ENCODE measurements around the gene MRPL36. TPM values are rescaled to one million over a fixed set of nuclear protein-coding genes. Genes with fewer than 3 reads are reported as not detected.

Gene MRPL36
- total and polyA plus RNA-seq, 9 of the 15 experiments (the other 6 are each of a cell fraction or from before 2014, with no cell fraction given), result 78.3 to 557 (median 124) TPM

- WGBS (ENCODE audit: insufficient coverage, low coverage, missing lambda C conversion rate), result 2% methylated on average over 3 of the region's 3 CpGs
- FAIRE-seq (no peak), DNase-seq (ENCODE audit: extremely low read depth in 1 of 4, low spot score in 3 of 4) (no peak), ATAC-seq (no peak)
- H3K27ac ChIP-seq (ENCODE audit: extremely low read depth, low read depth, low read length), result no peak overlapping the region
- no TSS peak for BruUV-seq (replicated peaks)
- TF ChIP-seq SMAD4 (CRISPR knock-in tag; conservative IDR thresholded peaks at IDR 0.05), result no peak
- peak; percentile 59 for TF ChIP-seq RBM25 (IDR thresholded peaks at IDR 0.05; ENCODE audit: low read depth, low read length, severe bottlenecking)
- ChIA-PET CTCF (ENCODE audit: low intra/inter-chr PET ratio) (interaction anchor here (0.6 kb wide), 1 partner anchor 328 kb away, joined by 3 read pairs; no protein-coding TSS in a partner anchor), POLR2A (no interaction called here)
- no peaks in the 10 kb centered on the region for H3K79me2 ChIP-seq (ENCODE audit: control insufficient read depth, insufficient read depth, low read length)
- no peak overlapping the region for H3K9ac ChIP-seq (ENCODE audit: insufficient read depth in 1 of 2, low read depth in 2 of 2, low read length in 2 of 2)
- H3K4me1 ChIP-seq (replicated peaks in 1 of 2; ENCODE audit: control insufficient read depth in 2 of 2, insufficient read depth in 2 of 2, low read length in 2 of 2), result peaks cover 0 to 6% of the 10 kb centered on the region in 2 experiments; a peak in 1 of 5 replicates
- no peak overlapping the region for H3K4me3 ChIP-seq
- peaks cover 59 to 71% of the 10 kb centered on the region in 2 experiments for H3K27me3 ChIP-seq (ENCODE audit: control insufficient read depth in 2 of 2, insufficient read depth in 2 of 2, low read length in 2 of 2)
- intact Hi-C loops (cut with micrococcal nuclease), result no loop called here
- no peak overlapping the region for H2AFZ ChIP-seq (ENCODE audit: low read depth, low read length)
- in situ Hi-C loops (cut with MboI), result no loop called here
- H3K9me1 ChIP-seq (ENCODE audit: control insufficient read depth, insufficient read depth, low read length), result peaks cover 3% of the 10 kb centered on the region
- H4K20me1 ChIP-seq (replicated peaks; ENCODE audit: control insufficient read depth, insufficient read depth, low read length), result 0 out of 2 replicates have a peak, but pooled peaks cover under 1% of the 10 kb centered on the region
- H3K4me2 ChIP-seq (ENCODE audit: insufficient read depth, low read length), result no peak overlapping the region
- peaks cover 3% of the 10 kb centered on the region; the same call in 1 of the 2 replicates for H3K9me3 ChIP-seq (replicated peaks; ENCODE audit: control insufficient read depth, insufficient read depth, low read depth, low read length)
- H3K36me3 ChIP-seq (ENCODE audit: control insufficient read depth, insufficient read depth, low read length), result no peaks in the 10 kb centered on the region
Measured at GRCh38 chr5:1758574-1758973, 41.1 kb downstream of the MRPL36 start.

- no peak for ATAC-seq
- Histone ChIP-seq H3K9me1 (ENCODE audit: control insufficient read depth, insufficient read depth, low read length) (peaks cover under 1% of the 10 kb centered on the region), H3K27me3 (ENCODE audit: control insufficient read depth in 2 of 2, insufficient read depth in 2 of 2, low read length in 2 of 2) (peaks cover 57 to 69% of the 10 kb centered on the region in 2 experiments), H3K9me3 (replicated peaks; ENCODE audit: control insufficient read depth, insufficient read depth, low read depth, low read length) (peaks cover 3% of the 10 kb centered on the region; the same call in 1 of the 2 replicates), H3K4me2 (ENCODE audit: insufficient read depth, low read length) (no peak overlapping the region), H3K4me1 (replicated peaks in 1 of 2; ENCODE audit: control insufficient read depth in 2 of 2, insufficient read depth in 2 of 2, low read length in 2 of 2) (peaks cover 0 to 6% of the 10 kb centered on the region in 2 experiments; a peak in 1 of 5 replicates), H3K9ac (ENCODE audit: insufficient read depth in 1 of 2, low read depth in 2 of 2, low read length in 2 of 2) (no peak overlapping the region), H4K20me1 (replicated peaks; ENCODE audit: control insufficient read depth, insufficient read depth, low read length) (0 out of 2 replicates have a peak, but pooled peaks cover 4% of the 10 kb centered on the region), H3K27ac (ENCODE audit: extremely low read depth, low read depth, low read length) (no peak overlapping the region), H3K4me3 (no peak overlapping the region), H3K36me3 (ENCODE audit: control insufficient read depth, insufficient read depth, low read length) (no peaks in the 10 kb centered on the region), H3K79me2 (ENCODE audit: control insufficient read depth, insufficient read depth, low read length) (no peaks in the 10 kb centered on the region), H2AFZ (ENCODE audit: low read depth, low read length) (no peak overlapping the region)
- TF ChIP-seq MTA1 (IDR thresholded peaks at IDR 0.05; ENCODE audit: borderline replicate concordance) (no peak), TRIM24 (IDR thresholded peaks at IDR 0.05) (no peak), CXXC5 (CRISPR knock-in tag; IDR thresholded peaks at IDR 0.05) (no peak), NFIX (CRISPR knock-in tag; IDR thresholded peaks at IDR 0.05; ENCODE audit: low read depth) (no peak), RFX1 (IDR thresholded peaks at IDR 0.05) (no peak)
- CTCF ChIA-PET (ENCODE audit: low intra/inter-chr PET ratio), result no interaction called here
- 0% methylated on average over 10 of the region's 10 CpGs for WGBS (ENCODE audit: insufficient coverage, low coverage, missing lambda C conversion rate)
- FAIRE-seq, result no peak
- in situ Hi-C loops (cut with MboI) (no loop called here), intact Hi-C loops (cut with micrococcal nuclease) (no loop called here)
- DNase-seq (ENCODE audit: extremely low read depth in 1 of 4, low spot score in 3 of 4), result no peak
- POLR2A ChIA-PET, result no interaction called here
- BruUV-seq (replicated peaks), result no TSS peak
Measured at GRCh38 chr5:1757511-1757910, 42.1 kb downstream of the MRPL36 start.

Measured in K562 (cell line).